Testis (tissue), 2 donors: ENCODE measurements around the gene FCAMR.

Experiments used
- POLR2A ChIP-seq: fragments of 450-650 bp; IDR thresholded peaks from one replicate; pipeline ENCODE4 v1.6.1; 2017; ENCODE audit warnings: antibody characterized with exemption, mild to moderate bottlenecking, moderate library complexity
- TF ChIP-seq, protein P1 (sequence below), 3 experiments: fragments of 450-650 bp in 2 of 3; fragments of 200-600 bp in 1 of 3; sonication (generic) in 1 of 3; IDR thresholded peaks; one replicate each; pipeline ENCODE4 v1.5.1; 2016 to 2019; ENCODE audit warnings: antibody characterized with exemption in 3 of 3, mild to moderate bottlenecking in 2 of 3, moderate library complexity in 1 of 3

DNA sequence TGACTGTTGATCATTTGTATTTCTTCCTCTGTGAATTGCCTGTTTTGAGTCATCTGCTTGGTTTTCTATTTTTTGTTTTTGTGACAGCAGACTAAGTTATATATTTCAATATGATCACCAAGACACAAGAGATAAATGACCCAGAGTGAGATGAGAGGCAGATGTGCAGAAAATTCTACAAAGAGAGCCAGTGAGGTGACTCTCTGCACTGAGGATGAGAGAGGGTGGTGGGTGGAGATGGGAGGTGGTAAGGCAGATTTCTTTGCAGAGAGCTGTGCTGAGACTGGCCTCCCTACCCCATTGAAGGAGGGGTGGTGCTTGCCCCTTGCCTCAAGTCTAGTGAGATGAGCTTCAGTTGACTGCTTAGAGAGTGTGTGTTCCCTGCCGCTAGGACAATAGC, 17.6 kb upstream of the FCAMR start:
- no peak for TF ChIP-seq POLR2A
- TF ChIP-seq, protein P1, sequence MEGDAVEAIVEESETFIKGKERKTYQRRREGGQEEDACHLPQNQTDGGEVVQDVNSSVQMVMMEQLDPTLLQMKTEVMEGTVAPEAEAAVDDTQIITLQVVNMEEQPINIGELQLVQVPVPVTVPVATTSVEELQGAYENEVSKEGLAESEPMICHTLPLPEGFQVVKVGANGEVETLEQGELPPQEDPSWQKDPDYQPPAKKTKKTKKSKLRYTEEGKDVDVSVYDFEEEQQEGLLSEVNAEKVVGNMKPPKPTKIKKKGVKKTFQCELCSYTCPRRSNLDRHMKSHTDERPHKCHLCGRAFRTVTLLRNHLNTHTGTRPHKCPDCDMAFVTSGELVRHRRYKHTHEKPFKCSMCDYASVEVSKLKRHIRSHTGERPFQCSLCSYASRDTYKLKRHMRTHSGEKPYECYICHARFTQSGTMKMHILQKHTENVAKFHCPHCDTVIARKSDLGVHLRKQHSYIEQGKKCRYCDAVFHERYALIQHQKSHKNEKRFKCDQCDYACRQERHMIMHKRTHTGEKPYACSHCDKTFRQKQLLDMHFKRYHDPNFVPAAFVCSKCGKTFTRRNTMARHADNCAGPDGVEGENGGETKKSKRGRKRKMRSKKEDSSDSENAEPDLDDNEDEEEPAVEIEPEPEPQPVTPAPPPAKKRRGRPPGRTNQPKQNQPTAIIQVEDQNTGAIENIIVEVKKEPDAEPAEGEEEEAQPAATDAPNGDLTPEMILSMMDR (IDR thresholded peaks at IDR 0.05): no peak
